Lung (tissue), 12 donors: ENCODE measurements around the gene PPP1R7. TPM values are rescaled to one million over a fixed set of nuclear protein-coding genes. Genes with fewer than 3 reads are reported as not detected.

Experiments used
- ATAC-seq: fragments of 200-7000 bp; cut with Tn5 transposase; one replicate; pipeline ENCODE4 v1.9.1; 2020; ENCODE audit warnings: moderate number of reproducible peaks; ENCODE audit not compliant: insufficient read depth, low FRiP score
- DNase-seq, 3 donors: peaks; one replicate each; pipeline ENCODE4 v3.0.0-alpha.2; 2013 to 2017
- H3K27ac ChIP-seq, 2 donors: one replicate each; pipeline ENCODE4 v1.5.1; 2013; ENCODE audit warnings: mild to moderate bottlenecking in 2 of 2, moderate library complexity in 2 of 2, control low read depth in 1 of 2, inconsistent platforms in 1 of 2, low read depth in 1 of 2, low read length in 1 of 2
- H3K27me3 ChIP-seq, 3 donors: one replicate each; pipeline ENCODE4 v1.5.1; 2013; ENCODE audit warnings: low read length in 2 of 3; ENCODE audit not compliant: control insufficient read depth in 3 of 3, insufficient read depth in 3 of 3
- H3K36me3 ChIP-seq, 4 donors: one replicate each; pipeline ENCODE4 v1.5.1; 2013; ENCODE audit warnings: low read length in 4 of 4, mild to moderate bottlenecking in 1 of 4, moderate library complexity in 1 of 4; ENCODE audit not compliant: control insufficient read depth in 4 of 4, insufficient read depth in 4 of 4
- H3K4me1 ChIP-seq, 5 donors: one replicate each; pipeline ENCODE4 v1.5.1; 2013; ENCODE audit warnings: low read length in 5 of 5, mild to moderate bottlenecking in 2 of 5, moderate library complexity in 1 of 5; ENCODE audit not compliant: control insufficient read depth in 5 of 5, insufficient read depth in 5 of 5
- H3K4me3 ChIP-seq: one replicate; pipeline ENCODE4 v1.5.1; 2013; ENCODE audit warnings: mild to moderate bottlenecking, control low read depth, moderate library complexity
- H3K9ac ChIP-seq, 2 donors: one replicate each; pipeline ENCODE4 v1.5.1; 2013; ENCODE audit warnings: low read length in 2 of 2, control low read depth in 1 of 2; ENCODE audit not compliant: insufficient read depth in 1 of 2
- H3K9me3 ChIP-seq, 4 donors: one replicate each; pipeline ENCODE4 v1.5.1; 2013; ENCODE audit warnings: low read length in 3 of 4, mild to moderate bottlenecking in 1 of 4, moderate library complexity in 1 of 4; ENCODE audit not compliant: control insufficient read depth in 4 of 4, insufficient read depth in 3 of 4
- CTCF ChIP-seq: IDR thresholded peaks from 2 replicates; pipeline ENCODE4 v1.5.1; 2012; ENCODE audit warnings: mild to moderate bottlenecking; ENCODE audit errors: control extremely low read depth, extremely low read depth
- WGBS, 2 donors: extraction: QIAGEN DNeasy Blood & Tissue Kit; methylation state at CpG; one replicate each; pipeline ENCODE4 v1.1.7; 2013; 5-methylcytosine and 5-hydroxymethylcytosine counted together
- polyA plus RNA-seq, 2 donors: library from polyadenylated mRNA; stranded (reverse); fragments of 200-250 nt; gene quantifications; one replicate each; pipeline ENCODE4 v1.2.1, GENCODE V29; 2013
- total RNA-seq, 2 donors: library from RNA; depleted of rRNA in 1 of 2; stranded (reverse); fragments of >200 nt in 1 of 2; gene quantifications; one replicate each; pipeline ENCODE4 v1.2.1, GENCODE V29; 2014 to 2021
- donor health status: control.
- donor health status: control.
- donor health status: Bipolar disorder and iron deficiency.
- donor health status: healthy.
- donor health status: DM: yes; HTN: yes; CAD: no.

The PPP1R7 gene
- total and polyA plus RNA-seq, 4 donors: 54.6 to 78.1 (median 65.9) TPM

DNA sequence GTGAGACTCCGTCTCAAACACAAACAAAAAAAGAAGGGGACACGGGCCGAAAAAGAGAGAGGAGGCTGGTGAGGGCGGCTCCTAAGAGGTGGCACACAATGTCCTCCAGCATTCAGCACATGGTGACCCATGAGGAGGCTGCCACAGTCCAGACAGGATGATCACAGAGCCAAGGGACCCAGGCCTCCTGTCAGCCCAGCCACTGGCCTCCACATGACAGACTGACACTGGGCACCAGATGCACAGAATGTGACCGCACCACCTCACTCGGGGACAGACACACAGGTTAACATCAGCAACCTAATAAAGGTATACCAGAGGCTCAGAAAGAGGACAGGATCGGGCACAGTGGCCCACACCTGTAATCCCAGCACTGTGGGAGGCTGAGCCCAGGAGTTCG, 22.0 kb upstream of the PPP1R7 start:
- ATAC-seq: no peak
- H3K4me3 ChIP-seq: no peak overlapping the region
- TF ChIP-seq CTCF: no peak

GRCh38 chr2:241129086-241129871, 21.0 kb upstream of the PPP1R7 start:
- H3K27me3 ChIP-seq: no peaks in the 10 kb centered on the region
- no peaks in the 10 kb centered on the region for H3K4me1 ChIP-seq
- DNase-seq (no peak), ATAC-seq (no peak)
- H3K4me3 ChIP-seq: no peak overlapping the region
- H3K9me3 ChIP-seq: peaks cover 0 to 2% (median 0%) of the 10 kb centered on the region in 4 donors
- H3K9ac ChIP-seq: no peak overlapping the region
- no peak overlapping the region for H3K27ac ChIP-seq
- no peak for TF ChIP-seq CTCF
- WGBS, 2 donors: 54 to 76% methylated on average over 12 of the region's 12 CpGs
- peaks cover 0 to 4% (median 1%) of the 10 kb centered on the region in 4 donors for H3K36me3 ChIP-seq

More for the DNA sequence above, 22.0 kb upstream of the PPP1R7 start:
- no peaks in the 10 kb centered on the region for H3K4me1 ChIP-seq
- H3K27me3 ChIP-seq: no peaks in the 10 kb centered on the region
- DNase-seq: no peak
- H3K9ac ChIP-seq: no peak overlapping the region
- peaks cover 0 to 2% (median 0%) of the 10 kb centered on the region in 4 donors for H3K9me3 ChIP-seq
- WGBS, 2 donors: 94 to 95% methylated on average over 8 of the region's 8 CpGs
- no peak overlapping the region for H3K27ac ChIP-seq
- peaks cover 0 to 5% (median 2%) of the 10 kb centered on the region in 4 donors for H3K36me3 ChIP-seq

DNA sequence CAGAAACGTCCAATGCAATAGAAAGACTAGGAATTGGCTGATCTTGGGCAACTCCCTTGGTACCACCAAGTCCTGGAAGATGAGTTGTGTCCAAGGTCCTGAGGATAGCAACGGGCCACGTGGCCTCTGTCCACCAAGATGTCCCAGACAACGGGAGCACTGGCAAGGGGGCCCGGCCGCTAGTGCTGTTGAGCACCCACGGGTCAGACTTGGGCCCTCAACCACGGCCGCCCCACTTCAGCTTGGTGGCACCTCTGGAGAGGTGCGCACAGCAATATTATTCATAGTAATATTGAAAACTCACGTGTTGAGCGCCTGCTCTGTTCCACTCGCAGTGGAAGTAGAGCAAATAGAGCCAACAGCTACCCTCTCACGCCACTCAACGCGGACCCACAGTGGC, 20.0 kb upstream of the PPP1R7 start:
- no peak for DNase-seq

More for the DNA sequence above, 20.0 kb upstream of the PPP1R7 start:
- Histone ChIP-seq H3K27ac (no peak overlapping the region), H3K9me3 (peaks cover 0 to 2% (median 0%) of the 10 kb centered on the region in 4 donors), H3K9ac (no peak overlapping the region), H3K36me3 (peaks cover 0 to 4% (median 1%) of the 10 kb centered on the region in 4 donors), H3K27me3 (no peaks in the 10 kb centered on the region), H3K4me3 (no peak overlapping the region), H3K4me1 (no peaks in the 10 kb centered on the region)
- ATAC-seq: no peak
- TF ChIP-seq CTCF: no peak
- WGBS, 2 donors: 95 to 96% methylated on average over 16 of the region's 16 CpGs
